H1 (cell line): ENCODE data around the gene ULK1. TPM values are rescaled to one million over a fixed set of nuclear protein-coding genes. Genes with fewer than 3 reads are reported as not detected.

Experiments
- CTCF ChIA-PET: fragments of 300-600 bp; sonication (Branson Sonifier 250); formaldehyde crosslinking; loops from one replicate; lab custom pipeline; 2021; ENCODE audit not compliant: partially characterized antibody; lab: Charles Lee
- POLR2A ChIA-PET: fragments of 300-600 bp; sonication (Branson Sonifier 250); formaldehyde crosslinking; loops from one replicate; lab custom pipeline; 2021; ENCODE audit warnings: inconsistent platforms; ENCODE audit not compliant: partially characterized antibody; lab: Charles Lee
- DNase-seq, 2 experiments: peaks; one replicate each; pipeline versions ENCODE4 v3.0.0 to v3.0.0-alpha.2; 2010 to 2022; ENCODE audit warnings: low spot score in 2 of 2, low read depth in 1 of 2, mixed read lengths in 1 of 2
- FAIRE-seq: peaks from 2 replicates; lab custom pipeline; 2011; peaks lifted over from hg19 to GRCh38; lab: Jason Lieb, UNC
- H2AFZ ChIP-seq: 2 replicates; pipeline ENCODE4 v1.8.1; 2012; ENCODE audit warnings: low read length, inconsistent platforms
- H2AK5ac ChIP-seq: 2 replicates; pipeline ENCODE4 v1.6.1; 2013; ENCODE audit warnings: low read depth, low read length
- H2BK120ac ChIP-seq: replicated peaks from 2 replicates; pipeline ENCODE3; 2013; ENCODE audit warnings: low read depth, low read length, inconsistent platforms
- H2BK12ac ChIP-seq: 2 replicates; pipeline ENCODE4 v1.6.1; 2013; ENCODE audit warnings: low read depth, low read length
- H2BK15ac ChIP-seq: 2 replicates; pipeline ENCODE4 v1.6.1; 2013; ENCODE audit warnings: low read length
- H2BK20ac ChIP-seq: 2 replicates; pipeline ENCODE4 v1.6.1; 2013; ENCODE audit warnings: low read length
- H2BK5ac ChIP-seq: 2 replicates; pipeline ENCODE4 v1.6.1; 2013; ENCODE audit warnings: low read depth, low read length
- H3K14ac ChIP-seq: 2 replicates; pipeline ENCODE4 v1.6.1; 2013; ENCODE audit warnings: inconsistent platforms; ENCODE audit not compliant: insufficient read length
- H3K18ac ChIP-seq: 2 replicates; pipeline ENCODE4 v1.6.1; 2013; ENCODE audit warnings: low read length; ENCODE audit errors: extremely low read depth
- H3K23ac ChIP-seq: 2 replicates; pipeline ENCODE4 v1.6.1; 2013; ENCODE audit warnings: inconsistent platforms; ENCODE audit not compliant: insufficient read length
- H3K23me2 ChIP-seq: 2 replicates; pipeline ENCODE4 v1.6.1; 2013; ENCODE audit warnings: low read depth, low read length
- H3K27ac ChIP-seq: 2 replicates; pipeline ENCODE4 v1.6.1; 2011; ENCODE audit warnings: low read depth, low read length, inconsistent platforms
- H3K27me3 ChIP-seq, 4 experiments: replicated peaks in 1 of 4; 1 replicate in 1 of 4; 2 replicates in 3 of 4; pipeline versions ENCODE4 v1.6.1 to v1.8.1; 2011 to 2013; ENCODE audit warnings: low read length in 3 of 4, mild to moderate bottlenecking in 3 of 4, inconsistent platforms in 2 of 4, mixed read lengths in 2 of 4, moderate library complexity in 1 of 4; ENCODE audit not compliant: control insufficient read depth in 3 of 4, insufficient read depth in 3 of 4; ENCODE audit errors: extremely low read depth in 1 of 4
- H3K36me3 ChIP-seq, 4 experiments: 2 replicates each; pipeline versions ENCODE4 v1.6.1 to v1.8.1; 2011 to 2013; ENCODE audit warnings: mild to moderate bottlenecking in 4 of 4, low read length in 3 of 4, moderate library complexity in 2 of 4, control low read depth in 1 of 4, inconsistent platforms in 1 of 4; ENCODE audit not compliant: insufficient read depth in 4 of 4, control insufficient read depth in 2 of 4
- H3K4ac ChIP-seq: replicated peaks from 2 replicates; pipeline ENCODE3; 2013; ENCODE audit warnings: low read length, low read depth, mixed read lengths, inconsistent platforms; ENCODE audit not compliant: insufficient read length
- H3K4me1 ChIP-seq, 4 experiments: replicated peaks in 1 of 4; 1 replicate in 1 of 4; 2 replicates in 3 of 4; pipeline versions ENCODE4 v1.6.1 to v1.8.1; 2011 to 2013; ENCODE audit warnings: low read length in 3 of 4, inconsistent platforms in 2 of 4, mixed read lengths in 1 of 4; ENCODE audit not compliant: insufficient read depth in 4 of 4, control insufficient read depth in 3 of 4
- H3K4me2 ChIP-seq, 2 experiments: 2 replicates each; pipeline versions ENCODE4 v1.6.1 to v1.8.1; 2011 to 2013; ENCODE audit warnings: low read depth in 2 of 2, low read length in 2 of 2, control low read depth in 1 of 2, inconsistent platforms in 1 of 2, mild to moderate bottlenecking in 1 of 2; ENCODE audit not compliant: insufficient read depth in 1 of 2
- H3K4me3 ChIP-seq, 4 experiments: fragments of 200-600, 300-600 bp in 1 of 4; sonication (generic), shearing (Covaris generic), sonication (Bioruptor Twin) in 1 of 4; 2 replicates each; pipeline versions ENCODE4 v1.5.1 to v1.8.1; 2011 to 2016; ENCODE audit warnings: low read length in 4 of 4, low read depth in 3 of 4, control low read depth in 2 of 4, inconsistent platforms in 2 of 4, mild to moderate bottlenecking in 2 of 4, mixed read lengths in 1 of 4, moderate library complexity in 1 of 4; ENCODE audit not compliant: insufficient read depth in 2 of 4; ENCODE audit errors: extremely low read depth in 1 of 4
- H3K56ac ChIP-seq: replicated peaks from 2 replicates; pipeline ENCODE3; 2013; ENCODE audit warnings: low read depth, mild to moderate bottlenecking, mixed read lengths, low read length, inconsistent platforms; ENCODE audit not compliant: insufficient read length
- H3K79me1 ChIP-seq: 2 replicates; pipeline ENCODE4 v1.6.1; 2013; ENCODE audit warnings: low read depth, low read length, control low read depth
- H3K79me2 ChIP-seq, 2 experiments: 2 replicates each; pipeline versions ENCODE4 v1.6.1 to v1.8.1; 2012 to 2013; ENCODE audit warnings: low read length in 2 of 2, mild to moderate bottlenecking in 2 of 2, inconsistent platforms in 1 of 2; ENCODE audit not compliant: insufficient read depth in 2 of 2, control insufficient read depth in 1 of 2
- H3K9ac ChIP-seq, 4 experiments: replicated peaks in 1 of 4; 1 replicate in 1 of 4; 2 replicates in 3 of 4; pipeline versions ENCODE4 v1.6.1 to v1.8.1; 2011 to 2013; ENCODE audit warnings: low read depth in 3 of 4, low read length in 3 of 4, control low read depth in 2 of 4, mild to moderate bottlenecking in 2 of 4, moderate library complexity in 2 of 4, inconsistent platforms in 1 of 4; ENCODE audit errors: extremely low read depth in 1 of 4
- H3K9me3 ChIP-seq, 2 experiments: 2 replicates each; pipeline versions ENCODE4 v1.6.1 to v1.8.1; 2012 to 2013; ENCODE audit warnings: mild to moderate bottlenecking in 2 of 2, moderate library complexity in 2 of 2, control low read depth in 1 of 2, inconsistent platforms in 1 of 2, low read depth in 1 of 2, low read length in 1 of 2, mixed read lengths in 1 of 2; ENCODE audit not compliant: insufficient read depth in 2 of 2
- H4K20me1 ChIP-seq, 2 experiments: replicated peaks in 1 of 2; 2 replicates each; pipeline versions ENCODE3 to v1.8.1; 2011 to 2013; ENCODE audit warnings: inconsistent platforms in 2 of 2, low read length in 2 of 2, mild to moderate bottlenecking in 1 of 2; ENCODE audit not compliant: insufficient read depth in 2 of 2, control insufficient read depth in 1 of 2
- H4K5ac ChIP-seq: 2 replicates; pipeline ENCODE4 v1.6.1; 2013; ENCODE audit warnings: low read length, low read depth, mixed read lengths, inconsistent platforms; ENCODE audit not compliant: insufficient read length
- H4K8ac ChIP-seq: 2 replicates; pipeline ENCODE4 v1.8.0; 2013; ENCODE audit warnings: mild to moderate bottlenecking, moderate library complexity, low read length, inconsistent platforms; ENCODE audit not compliant: insufficient read depth; ENCODE audit errors: extremely low read depth
- H4K91ac ChIP-seq: replicated peaks from 2 replicates; pipeline ENCODE3; 2013; ENCODE audit warnings: low read length, mixed read lengths, inconsistent platforms; ENCODE audit not compliant: insufficient read length
- BCL11A ChIP-seq, 2 experiments: IDR thresholded peaks; one replicate each; pipeline ENCODE4 v1.6.1; 2011; ENCODE audit warnings: low read depth in 2 of 2, low read length in 2 of 2, mild to moderate bottlenecking in 2 of 2
- CBX8 ChIP-seq: fragments of 300-800, 300-1000 bp; sonication (generic); IDR thresholded peaks from 2 replicates; pipeline ENCODE4 v1.7.1; 2016; ENCODE audit warnings: low read depth, low read length, borderline replicate concordance
- CHD1 ChIP-seq: IDR thresholded peaks from 2 replicates; pipeline ENCODE4 v1.6.1; 2012; ENCODE audit warnings: low read depth, low read length, improper control_type of control experiment
- FOSL1 ChIP-seq: IDR thresholded peaks from 2 replicates; pipeline ENCODE4 v1.6.1; 2011; ENCODE audit warnings: mild to moderate bottlenecking, low read depth, low read length, moderate library complexity; ENCODE audit not compliant: insufficient read depth
- MAFK ChIP-seq: IDR thresholded peaks from 2 replicates; pipeline ENCODE4 v1.6.1; 2012; ENCODE audit warnings: low read depth, mild to moderate bottlenecking, improper control_type of control experiment, low read length
- MAX ChIP-seq: IDR thresholded peaks from 2 replicates; pipeline ENCODE4 v1.6.1; 2012; ENCODE audit warnings: inconsistent platforms
- PHF8 ChIP-seq: fragments of 200-600 bp; sonication (generic); conservative IDR thresholded peaks from 2 replicates; pipeline ENCODE4 v1.7.1; 2012; ENCODE audit warnings: low read depth, mild to moderate bottlenecking, inconsistent platforms, low read length, moderate library complexity
- RBBP5 ChIP-seq: IDR thresholded peaks from 2 replicates; pipeline ENCODE4 v1.7.1; 2012; ENCODE audit warnings: low read depth, mild to moderate bottlenecking, inconsistent platforms, low read length, moderate library complexity, borderline replicate concordance
- RFX5 ChIP-seq: IDR thresholded peaks from 2 replicates; pipeline ENCODE4 v1.6.1; 2011; ENCODE audit warnings: low read depth, low read length, improper control_type of control experiment, borderline replicate concordance
- WGBS, 2 experiments: shearing (Covaris generic) in 1 of 2; methylation state at CpG; one replicate each; pipeline versions ENCODE4 v1.1.6 to v1.1.7; 2013 to 2015; ENCODE audit warnings: low lambda C conversion rate in 2 of 2, mixed read lengths in 2 of 2, inconsistent platforms in 1 of 2, low coverage in 1 of 2, missing lambda C conversion rate in 1 of 2; ENCODE audit not compliant: insufficient replicate concordance in 2 of 2, insufficient coverage in 1 of 2, insufficient read length in 1 of 2; ENCODE audit errors: extremely low coverage in 1 of 2, missing lambda C conversion rate in 1 of 2; 5-methylcytosine and 5-hydroxymethylcytosine counted together
- polyA plus RNA-seq, 7 experiments: library from polyadenylated mRNA; depleted of rRNA in 3 of 7; stranded (reverse) in 5 of 7; unstranded in 2 of 7; fragments of >200 nt in 5 of 7; fragments of 200-250 nt in 2 of 7; gene quantifications; 1 replicate in 5 of 7; 2 replicates in 1 of 7; 4 replicates in 1 of 7; pipeline versions ENCODE4 v1.2.1 to v1.2.3, GENCODE V29; 2011 to 2013; ENCODE audit warnings: missing spikeins in 2 of 7, mixed read lengths in 2 of 7
- total RNA-seq: library from RNA; stranded (reverse); fragmentation: NEBNext Ultra II Directional; extraction: Animal tissue kit (Norgen Biotek cat#: 25700); gene quantifications from 2 replicates; pipeline ENCODE4 v1.2.1, GENCODE V29; 2021
- TF ChIP-seq, protein P1 (sequence below): IDR thresholded peaks from 2 replicates; pipeline ENCODE4 v1.6.1; 2012; ENCODE audit warnings: low read length, inconsistent platforms

ULK1 gene
- total and polyA plus RNA-seq, 2 of the 8 experiments (the other 6 are each of a cell fraction or from before 2014, with no cell fraction given), result 13.0 to 44.1 TPM

GRCh38 chr12:131851741-131852550 is 42.5 kb upstream of the ULK1 start:
- Histone ChIP-seq H3K23me2 (no peaks in the 10 kb centered on the region; the same call in 1 of the 2 replicates), H3K18ac (no peak overlapping the region; the same call in 1 of the 2 replicates), H3K27ac (no peak overlapping the region), H3K9ac (no peak overlapping the region), H2BK15ac (no peak overlapping the region), H3K14ac (no peak overlapping the region), H4K20me1 (peaks cover 0 to 1% of the 10 kb centered on the region in 2 experiments), H4K8ac (no peak overlapping the region), H3K79me1 (no peaks in the 10 kb centered on the region), H3K9me3 (no peaks in the 10 kb centered on the region), H3K4me3 (no peak overlapping the region), H3K23ac (no peak overlapping the region), H3K79me2 (no peaks in the 10 kb centered on the region), H3K36me3 (peaks cover 0 to 26% (median 0%) of the 10 kb centered on the region in 4 experiments; a peak in 3 of 8 replicates), H3K4me1 (peaks cover 0 to 9% (median 3%) of the 10 kb centered on the region in 4 experiments; a peak in 3 of 7 replicates), H3K56ac (no peak overlapping the region), H2BK12ac (no peak overlapping the region), H2BK120ac (no peak overlapping the region), H3K4ac (no peak overlapping the region), H2AK5ac (no peak overlapping the region), H2AFZ (no peak overlapping the region), H3K4me2 (no peak overlapping the region), H3K27me3 (no peaks in the 10 kb centered on the region), H2BK20ac (no peak overlapping the region), H4K5ac (no peak overlapping the region), H4K91ac (no peak overlapping the region), H2BK5ac (no peak overlapping the region)
- DNase-seq, result no peak
- no peak for FAIRE-seq
- 89% methylated on average over 21 of the region's 37 CpGs; no CpG with 5 or more reads in 1 of the 2 experiments for WGBS, 2 experiments
- ChIA-PET POLR2A (no interaction called here), CTCF (interaction anchor here (0.7 kb wide), 1 partner anchor 17 kb away, joined by 4 read pairs; no protein-coding TSS in a partner anchor)
- TF ChIP-seq CBX8 (no peak), CHD1 (no peak), PHF8 (no peak), RBBP5 (no peak), RFX5 (no peak), BCL11A (IDR thresholded peaks at IDR 0.05; ENCODE audit: low read depth in 2 of 2, low read length in 2 of 2) (no peak), MAX (no peak), FOSL1 (no peak), MAFK (no peak)
- TF ChIP-seq, protein P1, sequence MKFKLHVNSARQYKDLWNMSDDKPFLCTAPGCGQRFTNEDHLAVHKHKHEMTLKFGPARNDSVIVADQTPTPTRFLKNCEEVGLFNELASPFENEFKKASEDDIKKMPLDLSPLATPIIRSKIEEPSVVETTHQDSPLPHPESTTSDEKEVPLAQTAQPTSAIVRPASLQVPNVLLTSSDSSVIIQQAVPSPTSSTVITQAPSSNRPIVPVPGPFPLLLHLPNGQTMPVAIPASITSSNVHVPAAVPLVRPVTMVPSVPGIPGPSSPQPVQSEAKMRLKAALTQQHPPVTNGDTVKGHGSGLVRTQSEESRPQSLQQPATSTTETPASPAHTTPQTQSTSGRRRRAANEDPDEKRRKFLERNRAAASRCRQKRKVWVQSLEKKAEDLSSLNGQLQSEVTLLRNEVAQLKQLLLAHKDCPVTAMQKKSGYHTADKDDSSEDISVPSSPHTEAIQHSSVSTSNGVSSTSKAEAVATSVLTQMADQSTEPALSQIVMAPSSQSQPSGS, result no peak
